Measurements from ENCODE around the gene KAT6B.

- TF ChIP-seq CTCF (IDR thresholded peaks at IDR 0.05), result no peak
- TF ChIP-seq POLR2A (IDR thresholded peaks at IDR 0.05), result no peak
Measured at GRCh38 chr10:75068523-75068922, 242.1 kb downstream of the KAT6B start.
